ENCODE measurements around the gene LRRC46. TPM values are rescaled to one million over a fixed set of nuclear protein-coding genes. Genes with fewer than 3 reads are reported as not detected.

LRRC46 gene
- total and polyA plus RNA-seq, 2 of the 4 experiments (the other 2 are of a cell fraction), result 0.77 TPM; not detected in 1

DNA sequence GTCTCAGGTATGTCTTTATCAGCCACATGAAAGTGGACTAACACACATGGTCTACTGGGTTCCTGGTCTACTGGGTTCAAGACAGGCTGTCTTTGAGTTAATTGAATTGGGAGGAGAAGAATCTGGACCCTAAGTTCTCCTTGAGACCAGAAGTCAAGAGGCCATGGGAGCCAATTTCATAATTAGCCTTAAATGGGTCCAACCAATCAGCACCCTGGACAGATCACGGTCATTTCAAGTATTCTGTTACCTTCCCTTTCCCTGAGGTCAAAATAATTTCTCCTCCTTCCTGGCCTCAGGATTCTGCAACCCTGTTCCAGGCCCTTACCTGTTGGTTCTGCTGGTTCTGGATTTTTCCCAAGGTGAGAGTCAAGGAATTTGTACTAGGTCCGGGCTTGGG, 33.7 kb upstream of the LRRC46 start:
- Histone ChIP-seq H3K23ac (ENCODE audit: low read depth, low read length) (no peak overlapping the region), H2BK5ac (ENCODE audit: low read depth, low read length, poor library complexity, severe bottlenecking) (no peak overlapping the region), H3K27me3 (ENCODE audit: control insufficient read depth, insufficient read depth, low read length) (peaks cover 41% of the 10 kb centered on the region), H3K56ac (ENCODE audit: extremely low read depth, insufficient read depth, low read length) (no peak overlapping the region), H2AFZ (replicated peaks; ENCODE audit: low read length, poor library complexity) (no peak overlapping the region), H3K27ac (ENCODE audit: insufficient read depth, low read length) (no peak overlapping the region), H3K9ac (ENCODE audit: low read depth, low read length) (no peak overlapping the region), H2BK15ac (ENCODE audit: low read depth, low read length) (no peak overlapping the region), H3K4ac (ENCODE audit: low read depth, low read length) (no peak overlapping the region), H4K20me1 (ENCODE audit: insufficient read depth, low read length) (no peaks in the 10 kb centered on the region; the same call in 1 of the 2 replicates), H4K8ac (ENCODE audit: low read depth in 2 of 2, low read length in 2 of 2) (no peak overlapping the region), H3K4me3 (ENCODE audit: insufficient read depth, low read depth, low read length) (no peak overlapping the region), H2AK5ac (ENCODE audit: low read depth, low read length) (no peak overlapping the region), H3K4me2 (ENCODE audit: low read depth, low read length) (no peak overlapping the region), H3K79me1 (ENCODE audit: low read depth in 1 of 2, low read length in 2 of 2) (no peaks in the 10 kb centered on the region), H4K91ac (ENCODE audit: insufficient read depth, low read depth, low read length) (no peak overlapping the region), H4K5ac (ENCODE audit: low read depth, low read length) (no peak overlapping the region), H3K4me1 (ENCODE audit: control insufficient read depth, insufficient read depth, low read length) (no peaks in the 10 kb centered on the region), H2BK120ac (ENCODE audit: low read depth, low read length) (no peak overlapping the region), H3K18ac (ENCODE audit: low read depth, low read length) (no peak overlapping the region), H2BK20ac (ENCODE audit: low read depth, low read length) (no peak overlapping the region), H2AK9ac (replicated peaks; ENCODE audit: low read depth, low read length, poor library complexity) (no peak overlapping the region), H3K9me1 (ENCODE audit: insufficient read depth, low read length) (no peaks in the 10 kb centered on the region), H3K36me3 (ENCODE audit: control insufficient read depth, insufficient read depth, low read length) (no peaks in the 10 kb centered on the region), H3K14ac (replicated peaks; ENCODE audit: low read depth, low read length) (no peak overlapping the region), H3K9me3 (ENCODE audit: control insufficient read depth, insufficient read depth, low read length) (no peaks in the 10 kb centered on the region)
- BruUV-seq (replicated peaks), result no TSS peak
- WGBS, 2 experiments (ENCODE audit: extremely low coverage in 2 of 2, insufficient read length in 1 of 2), result no CpG with 5 or more reads among the region's 2 CpGs
- intact Hi-C loops (cut with micrococcal nuclease) (loop anchor here (5.0 kb wide), 1 partner anchor 145 kb away; no protein-coding TSS in a partner anchor), in situ Hi-C loops (cut with MboI; ENCODE audit: low sequenced_read_pairs) (no loop called here), dilution Hi-C loops (cut with HindIII; ENCODE audit: low sequenced_read_pairs, unreplicated experiment) (no loop called here)
- no peak for TF ChIP-seq CEBPB (IDR thresholded peaks at IDR 0.05; ENCODE audit: low read depth, low read length)
- ChIA-PET CTCF (no interaction called here), POLR2A (ENCODE audit: unreplicated experiment) (interaction anchor here (0.7 kb wide), 1 partner anchor 158 kb away, joined by 17 read pairs; no protein-coding TSS in a partner anchor)
- ATAC-seq (ENCODE audit: low read depth) (no peak), DNase-seq (no peak)

Data from IMR-90 (cell line).